Lung (tissue), 12 donors: ENCODE data around the gene KSR1. TPM values are rescaled to one million over a fixed set of nuclear protein-coding genes. Genes with fewer than 3 reads are reported as not detected.

ENCODE experiments used
- ATAC-seq: fragments of 200-7000 bp; cut with Tn5 transposase; one replicate; pipeline ENCODE4 v1.9.1; 2020; ENCODE audit warnings: moderate number of reproducible peaks; ENCODE audit not compliant: insufficient read depth, low FRiP score
- DNase-seq, 3 donors: peaks; one replicate each; pipeline ENCODE4 v3.0.0-alpha.2; 2013 to 2017
- H3K27ac ChIP-seq, 2 donors: one replicate each; pipeline ENCODE4 v1.5.1; 2013; ENCODE audit warnings: mild to moderate bottlenecking in 2 of 2, moderate library complexity in 2 of 2, control low read depth in 1 of 2, inconsistent platforms in 1 of 2, low read depth in 1 of 2, low read length in 1 of 2
- H3K27me3 ChIP-seq, 3 donors: one replicate each; pipeline ENCODE4 v1.5.1; 2013; ENCODE audit warnings: low read length in 2 of 3; ENCODE audit not compliant: control insufficient read depth in 3 of 3, insufficient read depth in 3 of 3
- H3K36me3 ChIP-seq, 4 donors: one replicate each; pipeline ENCODE4 v1.5.1; 2013; ENCODE audit warnings: low read length in 4 of 4, mild to moderate bottlenecking in 1 of 4, moderate library complexity in 1 of 4; ENCODE audit not compliant: control insufficient read depth in 4 of 4, insufficient read depth in 4 of 4
- H3K4me1 ChIP-seq, 5 donors: one replicate each; pipeline ENCODE4 v1.5.1; 2013; ENCODE audit warnings: low read length in 5 of 5, mild to moderate bottlenecking in 2 of 5, moderate library complexity in 1 of 5; ENCODE audit not compliant: control insufficient read depth in 5 of 5, insufficient read depth in 5 of 5
- H3K4me3 ChIP-seq: one replicate; pipeline ENCODE4 v1.5.1; 2013; ENCODE audit warnings: mild to moderate bottlenecking, control low read depth, moderate library complexity
- H3K9ac ChIP-seq, 2 donors: one replicate each; pipeline ENCODE4 v1.5.1; 2013; ENCODE audit warnings: low read length in 2 of 2, control low read depth in 1 of 2; ENCODE audit not compliant: insufficient read depth in 1 of 2
- H3K9me3 ChIP-seq, 4 donors: one replicate each; pipeline ENCODE4 v1.5.1; 2013; ENCODE audit warnings: low read length in 3 of 4, mild to moderate bottlenecking in 1 of 4, moderate library complexity in 1 of 4; ENCODE audit not compliant: control insufficient read depth in 4 of 4, insufficient read depth in 3 of 4
- CTCF ChIP-seq: IDR thresholded peaks from 2 replicates; pipeline ENCODE4 v1.5.1; 2012; ENCODE audit warnings: mild to moderate bottlenecking; ENCODE audit errors: control extremely low read depth, extremely low read depth
- WGBS, 2 donors: extraction: QIAGEN DNeasy Blood & Tissue Kit; methylation state at CpG; one replicate each; pipeline ENCODE4 v1.1.7; 2013; 5-methylcytosine and 5-hydroxymethylcytosine counted together
- polyA plus RNA-seq, 2 donors: library from polyadenylated mRNA; stranded (reverse); fragments of 200-250 nt; gene quantifications; one replicate each; pipeline ENCODE4 v1.2.1, GENCODE V29; 2013
- total RNA-seq, 2 donors: library from RNA; depleted of rRNA in 1 of 2; stranded (reverse); fragments of >200 nt in 1 of 2; gene quantifications; one replicate each; pipeline ENCODE4 v1.2.1, GENCODE V29; 2014 to 2021
- donor health status: control.
- donor health status: control.
- donor health status: Bipolar disorder and iron deficiency.
- donor health status: healthy.
- donor health status: DM: yes; HTN: yes; CAD: no.

Gene KSR1
- total and polyA plus RNA-seq, 4 donors = 26.8 to 70.0 (median 42.3) TPM

GRCh38 chr17:27512511-27513346, 56.5 kb downstream of the KSR1 start:
- Histone ChIP-seq H3K4me3 (no peak overlapping the region), H3K9ac (no peak overlapping the region), H3K4me1 (peaks cover 0 to 31% (median 7%) of the 10 kb centered on the region in 5 donors), H3K36me3 (no peaks in the 10 kb centered on the region), H3K27me3 (no peaks in the 10 kb centered on the region), H3K27ac (no peak overlapping the region), H3K9me3 (no peaks in the 10 kb centered on the region)
- 71 to 74% methylated on average over 15 of the region's 15 CpGs for WGBS, 2 donors
- ATAC-seq = no peak
- no peak for TF ChIP-seq CTCF
- no peak for DNase-seq

- ATAC-seq (no peak), DNase-seq (no peak)
- WGBS, 2 donors = 88 to 95% methylated on average over 8 of the region's 8 CpGs
- peaks cover 0 to 35% (median 4%) of the 10 kb centered on the region in 5 donors for H3K4me1 ChIP-seq
- no peak for TF ChIP-seq CTCF
- no peaks in the 10 kb centered on the region for H3K27me3 ChIP-seq
- no peaks in the 10 kb centered on the region for H3K36me3 ChIP-seq
- H3K9me3 ChIP-seq = no peaks in the 10 kb centered on the region
- H3K9ac ChIP-seq = no peak overlapping the region
- no peak overlapping the region for H3K4me3 ChIP-seq
- no peak overlapping the region for H3K27ac ChIP-seq
Measured at GRCh38 chr17:27513849-27514248, 57.6 kb downstream of the KSR1 start.

DNA sequence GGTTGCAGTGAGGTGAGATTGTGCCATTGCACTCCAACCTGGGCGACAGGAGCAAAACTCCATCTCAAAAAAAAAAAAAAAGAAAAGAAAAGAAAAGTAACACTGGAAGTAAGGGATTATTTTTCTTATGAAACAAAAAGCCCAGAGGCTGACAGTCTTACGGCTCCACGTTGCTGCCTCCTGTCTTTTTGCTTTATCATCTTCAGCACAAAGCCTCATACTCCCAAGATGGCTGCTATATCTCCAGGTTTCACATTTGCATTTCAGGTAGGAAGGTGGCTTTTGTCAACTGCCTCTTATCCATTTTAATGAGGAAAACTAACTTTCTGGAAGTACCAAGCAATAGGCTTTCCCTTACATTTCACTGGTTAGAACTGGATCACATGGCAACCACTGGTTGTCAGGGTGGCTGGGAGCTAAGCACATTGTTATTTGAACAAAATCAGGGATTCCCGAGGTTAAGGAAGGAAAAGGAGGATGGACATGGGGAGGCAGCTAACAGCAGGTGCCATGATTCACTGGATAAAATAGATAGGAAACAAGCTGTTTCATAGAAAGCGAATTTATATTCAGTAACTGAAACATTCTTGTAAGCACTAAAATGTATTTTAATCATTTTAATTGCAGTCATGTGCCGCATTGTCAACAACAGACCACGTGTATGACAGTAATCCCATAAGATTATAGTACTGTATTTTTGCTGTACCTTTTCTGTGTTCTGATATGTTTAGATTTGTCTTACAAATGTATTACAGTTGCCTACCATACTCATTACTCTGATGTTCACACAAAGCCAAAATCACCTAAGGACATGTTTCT, 58.6 kb downstream of the KSR1 start:
- ATAC-seq (no peak), DNase-seq (no peak)
- Histone ChIP-seq H3K9ac (no peak overlapping the region), H3K27ac (no peak overlapping the region), H3K9me3 (no peaks in the 10 kb centered on the region), H3K4me3 (no peak overlapping the region), H3K27me3 (no peaks in the 10 kb centered on the region), H3K4me1 (peaks cover 0 to 44% (median 11%) of the 10 kb centered on the region in 5 donors), H3K36me3 (no peaks in the 10 kb centered on the region)
- no peak for TF ChIP-seq CTCF
- 90 to 91% methylated on average over 7 of the region's 7 CpGs for WGBS, 2 donors
